ENCODE measurements around the gene PDE8A. TPM values are rescaled to one million over a fixed set of nuclear protein-coding genes. Genes with fewer than 3 reads are reported as not detected.

The PDE8A gene
- total RNA-seq, 2 donors from 2014 or later: 34.2 to 50.1 TPM

- ATAC-seq: no peak
- Histone ChIP-seq H3K27me3 (no peaks in the 10 kb centered on the region), H3K4me1 (no peaks in the 10 kb centered on the region), H3K27ac (no peak overlapping the region), H3K36me3 (replicated peaks in 1 of 2; ENCODE audit: insufficient read depth in 1 of 2, low read depth in 2 of 2) (no peaks in the 10 kb centered on the region), H3K4me3 (no peak overlapping the region), H3K9me3 (no peaks in the 10 kb centered on the region)
- 74 to 81% methylated on average over 3 of the region's 3 CpGs for WGBS, 2 donors
- intact Hi-C loops (cut with DNase I): no loop called here
- TF ChIP-seq CTCF (IDR thresholded peaks at IDR 0.05): no peak
- no peak for TF ChIP-seq POLR2A (IDR thresholded peaks at IDR 0.05)
- no peak for DNase-seq
Observed at GRCh38 chr15:85151861-85152260, 170.2 kb downstream of the PDE8A start.

GRCh38 chr15:85154061-85154460 lies 172.4 kb downstream of the PDE8A start:
- no peak for ATAC-seq
- Histone ChIP-seq H3K27ac (no peak overlapping the region), H3K27me3 (no peaks in the 10 kb centered on the region), H3K36me3 (replicated peaks in 1 of 2; ENCODE audit: insufficient read depth in 1 of 2, low read depth in 2 of 2) (no peaks in the 10 kb centered on the region), H3K4me1 (no peaks in the 10 kb centered on the region), H3K9me3 (no peaks in the 10 kb centered on the region), H3K4me3 (no peak overlapping the region)
- no peak for DNase-seq
- WGBS, 2 donors: 46 to 56% methylated on average over 2 of the region's 2 CpGs
- intact Hi-C loops (cut with DNase I): no loop called here
- TF ChIP-seq POLR2A (IDR thresholded peaks at IDR 0.05): no peak
- TF ChIP-seq CTCF (IDR thresholded peaks at IDR 0.05): no peak

- H3K4me3 ChIP-seq: no peak overlapping the region
- DNase-seq (no peak), ATAC-seq (no peak)
- 73 to 76% methylated on average over 9 of the region's 9 CpGs for WGBS, 2 donors
- no peak overlapping the region for H3K27ac ChIP-seq
- H3K36me3 ChIP-seq (replicated peaks in 1 of 2; ENCODE audit: insufficient read depth in 1 of 2, low read depth in 2 of 2): no peaks in the 10 kb centered on the region
- no peak for TF ChIP-seq POLR2A (IDR thresholded peaks at IDR 0.05)
- no peak for TF ChIP-seq CTCF (IDR thresholded peaks at IDR 0.05)
- no peaks in the 10 kb centered on the region for H3K27me3 ChIP-seq
- no peaks in the 10 kb centered on the region for H3K4me1 ChIP-seq
- intact Hi-C loops (cut with DNase I): no loop called here
- no peaks in the 10 kb centered on the region for H3K9me3 ChIP-seq
Observed at GRCh38 chr15:85155360-85155759, 173.7 kb downstream of the PDE8A start.

- Histone ChIP-seq H3K4me1 (no peaks in the 10 kb centered on the region), H3K27me3 (no peaks in the 10 kb centered on the region), H3K9me3 (no peaks in the 10 kb centered on the region), H3K36me3 (replicated peaks in 1 of 2; ENCODE audit: insufficient read depth in 1 of 2, low read depth in 2 of 2) (no peaks in the 10 kb centered on the region), H3K27ac (no peak overlapping the region), H3K4me3 (no peak overlapping the region)
- no peak for ATAC-seq
- DNase-seq: no peak
- TF ChIP-seq CTCF (IDR thresholded peaks at IDR 0.05) (no peak), POLR2A (IDR thresholded peaks at IDR 0.05) (no peak)
- WGBS, 2 donors: 63 to 80% methylated on average over 1 of the region's 1 CpG
- intact Hi-C loops (cut with DNase I): no loop called here
Observed at GRCh38 chr15:85155857-85156256, 174.2 kb downstream of the PDE8A start.

- no peak for ATAC-seq
- H3K27me3 ChIP-seq: no peaks in the 10 kb centered on the region
Observed at GRCh38 chr15:85157344-85157743, 175.7 kb downstream of the PDE8A start.

More at GRCh38 chr15:85157344-85157743, 175.7 kb downstream of the PDE8A start:
- Histone ChIP-seq H3K4me1 (no peaks in the 10 kb centered on the region), H3K4me3 (no peak overlapping the region), H3K36me3 (replicated peaks in 1 of 2; ENCODE audit: insufficient read depth in 1 of 2, low read depth in 2 of 2) (no peaks in the 10 kb centered on the region), H3K27ac (no peak overlapping the region), H3K9me3 (no peaks in the 10 kb centered on the region)
- intact Hi-C loops (cut with DNase I): no loop called here
- no peak for DNase-seq
- TF ChIP-seq POLR2A (IDR thresholded peaks at IDR 0.05): no peak
- TF ChIP-seq CTCF (IDR thresholded peaks at IDR 0.05): no peak
